ENCODE data around the gene RBMX. TPM values are rescaled to one million over a fixed set of nuclear protein-coding genes. Genes with fewer than 3 reads are reported as not detected.

RBMX gene
- total and polyA plus RNA-seq, 7 donors, result 58.7 to 334 (median 173) TPM

GRCh38 chrX:136851526-136851925, 29.0 kb downstream of the RBMX start:
- intact Hi-C loops (cut with DNase I), result no loop called here
- TF ChIP-seq CTCF (IDR thresholded peaks at IDR 0.05) (no peak), POLR2A (IDR thresholded peaks at IDR 0.05) (no peak), POLR2AphosphoS5 (IDR thresholded peaks at IDR 0.05) (no peak), EP300 (IDR thresholded peaks at IDR 0.05) (no peak)
- Histone ChIP-seq H3K4me1 (no peaks in the 10 kb centered on the region), H3K27me3 (no peaks in the 10 kb centered on the region), H3K4me3 (no peak overlapping the region), H3K27ac (no peak overlapping the region), H3K36me3 (peaks cover 0 to 24% (median 8%) of the 10 kb centered on the region in 4 donors), H3K9me3 (no peaks in the 10 kb centered on the region)
- no peak for DNase-seq
- 99 to 100% methylated on average over 3 of the region's 3 CpGs for WGBS, 2 donors

- no peak for DNase-seq
- intact Hi-C loops (cut with DNase I), result no loop called here
- Histone ChIP-seq H3K36me3 (peaks cover 0 to 26% (median 8%) of the 10 kb centered on the region in 4 donors), H3K9me3 (no peaks in the 10 kb centered on the region), H3K4me3 (no peak overlapping the region), H3K4me1 (no peaks in the 10 kb centered on the region), H3K27ac (peak overlapping the region in 1 of 4 donors; percentile 27), H3K27me3 (no peaks in the 10 kb centered on the region)
- TF ChIP-seq CTCF (IDR thresholded peaks at IDR 0.05), result no peak
- TF ChIP-seq EP300 (IDR thresholded peaks at IDR 0.05), result no peak
- TF ChIP-seq POLR2A (IDR thresholded peaks at IDR 0.05), result no peak
- TF ChIP-seq POLR2AphosphoS5 (IDR thresholded peaks at IDR 0.05), result no peak
- 83% methylated on average over 9 of the region's 9 CpGs for WGBS, 2 donors
Observed at GRCh38 chrX:136850441-136851175, 29.9 kb downstream of the RBMX start.

GRCh38 chrX:136849395-136849794, 31.1 kb downstream of the RBMX start:
- H3K4me1 ChIP-seq, result no peaks in the 10 kb centered on the region
- no peak overlapping the region for H3K27ac ChIP-seq
- H3K4me3 ChIP-seq, result no peak overlapping the region
- WGBS, 2 donors, result 97% methylated on average over 3 of the region's 3 CpGs
- no peaks in the 10 kb centered on the region for H3K27me3 ChIP-seq
- DNase-seq, result no peak
- peaks cover 0 to 32% (median 8%) of the 10 kb centered on the region in 4 donors for H3K36me3 ChIP-seq
- TF ChIP-seq POLR2AphosphoS5 (IDR thresholded peaks at IDR 0.05) (no peak), EP300 (IDR thresholded peaks at IDR 0.05) (no peak), CTCF (IDR thresholded peaks at IDR 0.05) (no peak), POLR2A (IDR thresholded peaks at IDR 0.05) (no peak)
- intact Hi-C loops (cut with DNase I), result no loop called here
- H3K9me3 ChIP-seq, result no peaks in the 10 kb centered on the region

GRCh38 chrX:136847874-136848273, 32.7 kb downstream of the RBMX start:
- no peak for DNase-seq
- Histone ChIP-seq H3K4me3 (no peak overlapping the region), H3K27me3 (no peaks in the 10 kb centered on the region), H3K9me3 (no peaks in the 10 kb centered on the region), H3K36me3 (peaks cover 0 to 32% (median 8%) of the 10 kb centered on the region in 4 donors), H3K27ac (no peak overlapping the region), H3K4me1 (no peaks in the 10 kb centered on the region)
- WGBS, 2 donors, result 76 to 77% methylated on average over 2 of the region's 2 CpGs
- intact Hi-C loops (cut with DNase I), result no loop called here
- TF ChIP-seq POLR2A (IDR thresholded peaks at IDR 0.05) (no peak), POLR2AphosphoS5 (IDR thresholded peaks at IDR 0.05) (no peak)

GRCh38 chrX:136839196-136839595, 41.3 kb downstream of the RBMX start:
- Histone ChIP-seq H3K27me3 (no peaks in the 10 kb centered on the region), H3K4me1 (no peaks in the 10 kb centered on the region), H3K36me3 (peaks cover 0 to 14% (median 0%) of the 10 kb centered on the region in 4 donors), H3K9me3 (no peaks in the 10 kb centered on the region), H3K4me3 (no peak overlapping the region), H3K27ac (peak overlapping the region in 1 of 4 donors; percentile 46)
- DNase-seq, result no peak
- intact Hi-C loops (cut with DNase I), result no loop called here
- TF ChIP-seq POLR2AphosphoS5 (IDR thresholded peaks at IDR 0.05) (no peak), CTCF (IDR thresholded peaks at IDR 0.05) (no peak), EP300 (IDR thresholded peaks at IDR 0.05) (no peak), POLR2A (IDR thresholded peaks at IDR 0.05) (no peak)
- WGBS, 2 donors, result 67 to 80% methylated on average over 1 of the region's 1 CpG

All from sigmoid colon (tissue), 7 donors.